ENCODE data around the gene DDX39A. TPM values are rescaled to one million over a fixed set of nuclear protein-coding genes. Genes with fewer than 3 reads are reported as not detected.

The DDX39A gene
- polyA plus RNA-seq, 1 of the 3 experiments (the other 2 are of a cell fraction) = 88.8 TPM

DNA sequence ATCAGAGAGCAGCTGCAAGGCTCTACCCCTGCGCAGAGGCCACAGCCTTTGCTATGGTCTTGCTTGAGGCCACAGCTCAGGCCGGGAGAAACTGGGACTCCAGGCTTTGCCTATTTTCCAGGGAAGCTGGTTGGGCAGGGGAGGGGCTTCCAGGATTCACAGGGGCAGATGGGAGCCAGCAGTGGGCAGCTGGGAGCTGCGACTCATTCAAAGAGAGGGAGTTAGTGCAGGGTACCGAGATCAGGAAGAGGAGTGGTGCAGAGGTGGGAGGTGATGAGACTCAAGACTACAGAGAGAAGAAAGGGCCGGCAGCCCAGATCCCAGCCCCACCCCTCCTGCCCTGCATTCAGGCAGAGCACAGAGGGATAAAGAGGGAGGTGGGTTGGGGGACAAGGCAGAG lies 25.8 kb downstream of the DDX39A start:
- 66% methylated on average over 4 of the region's 5 CpGs for WGBS (ENCODE audit: low lambda C conversion rate)
- Histone ChIP-seq H3K4me1 (ENCODE audit: control insufficient read depth in 1 of 2, insufficient read depth in 2 of 2, low read depth in 1 of 2, low read length in 1 of 2) (no peaks in the 10 kb centered on the region; a peak in 1 of 4 replicates), H3K36me3 (replicated peaks in 1 of 2; ENCODE audit: control insufficient read depth in 1 of 2, insufficient read depth in 2 of 2, low read length in 1 of 2) (no peaks in the 10 kb centered on the region), H3F3A (replicated peaks; ENCODE audit: insufficient read depth) (no peaks in the 10 kb centered on the region), H3K9me3 (no peaks in the 10 kb centered on the region), H3K9ac (no peak overlapping the region), H3K9me2 (no peaks in the 10 kb centered on the region), H3K4me3 (ENCODE audit: low read depth in 2 of 2, low read length in 1 of 2) (no peak overlapping the region), H3K4me2 (no peak overlapping the region), H3K27me3 (ENCODE audit: insufficient read depth) (no peaks in the 10 kb centered on the region), H3K79me2 (ENCODE audit: insufficient read depth) (no peaks in the 10 kb centered on the region), H2AFZ (ENCODE audit: low read depth) (no peak overlapping the region), H3K27ac (ENCODE audit: low read depth in 2 of 2, low read length in 1 of 2) (no peak overlapping the region), H4K20me1 (ENCODE audit: insufficient read depth) (no peaks in the 10 kb centered on the region)
- ChIA-PET POLR2A (no interaction called here), CTCF (interaction anchor here (0.9 to 2.0 kb wide), 2 partner anchors 45 to 87 kb away, joined by 3 to 6 read pairs; no protein-coding TSS in a partner anchor)
- TF ChIP-seq ELF1 (IDR thresholded peaks at IDR 0.05) (no peak), TAF1 (IDR thresholded peaks at IDR 0.05; ENCODE audit: borderline replicate concordance, low read depth, low read length) (no peak), FOXJ3 (CRISPR knock-in tag; IDR thresholded peaks at IDR 0.05) (no peak), RCOR1 (IDR thresholded peaks at IDR 0.05; ENCODE audit: low read length) (no peak), TEAD4 (IDR thresholded peaks at IDR 0.05; ENCODE audit: borderline replicate concordance, insufficient read depth) (no peak), RXRA (IDR thresholded peaks at IDR 0.05; ENCODE audit: borderline replicate concordance, low read depth) (no peak), NFIC (IDR thresholded peaks at IDR 0.05; ENCODE audit: borderline replicate concordance) (no peak), RFX5 (IDR thresholded peaks at IDR 0.05; ENCODE audit: low read length) (no peak), MEF2A (IDR thresholded peaks at IDR 0.05; ENCODE audit: borderline replicate concordance, low read depth) (no peak), SIN3A (IDR thresholded peaks at IDR 0.05; ENCODE audit: borderline replicate concordance, low read depth, low read length) (no peak), GATA2 (CRISPR knock-in tag; IDR thresholded peaks at IDR 0.05) (no peak), FOSL2 (IDR thresholded peaks at IDR 0.05; ENCODE audit: borderline replicate concordance, low read depth) (no peak), POLR2AphosphoS5 (IDR thresholded peaks at IDR 0.05; ENCODE audit: low read depth, low read length) (no peak), TCF12 (IDR thresholded peaks at IDR 0.05) (no peak), GABPA (IDR thresholded peaks at IDR 0.05; ENCODE audit: low read depth) (no peak), EZH2phosphoT487 (IDR thresholded peaks at IDR 0.05; ENCODE audit: borderline replicate concordance, low read depth) (no peak), MXI1 (IDR thresholded peaks at IDR 0.05; ENCODE audit: low read depth, low read length) (no peak)
- TF ChIP-seq, protein P1, sequence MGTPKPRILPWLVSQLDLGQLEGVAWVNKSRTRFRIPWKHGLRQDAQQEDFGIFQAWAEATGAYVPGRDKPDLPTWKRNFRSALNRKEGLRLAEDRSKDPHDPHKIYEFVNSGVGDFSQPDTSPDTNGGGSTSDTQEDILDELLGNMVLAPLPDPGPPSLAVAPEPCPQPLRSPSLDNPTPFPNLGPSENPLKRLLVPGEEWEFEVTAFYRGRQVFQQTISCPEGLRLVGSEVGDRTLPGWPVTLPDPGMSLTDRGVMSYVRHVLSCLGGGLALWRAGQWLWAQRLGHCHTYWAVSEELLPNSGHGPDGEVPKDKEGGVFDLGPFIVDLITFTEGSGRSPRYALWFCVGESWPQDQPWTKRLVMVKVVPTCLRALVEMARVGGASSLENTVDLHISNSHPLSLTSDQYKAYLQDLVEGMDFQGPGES (IDR thresholded peaks at IDR 0.05; ENCODE audit: low read depth, low read length) = no peak
- TF ChIP-seq, protein P2, sequence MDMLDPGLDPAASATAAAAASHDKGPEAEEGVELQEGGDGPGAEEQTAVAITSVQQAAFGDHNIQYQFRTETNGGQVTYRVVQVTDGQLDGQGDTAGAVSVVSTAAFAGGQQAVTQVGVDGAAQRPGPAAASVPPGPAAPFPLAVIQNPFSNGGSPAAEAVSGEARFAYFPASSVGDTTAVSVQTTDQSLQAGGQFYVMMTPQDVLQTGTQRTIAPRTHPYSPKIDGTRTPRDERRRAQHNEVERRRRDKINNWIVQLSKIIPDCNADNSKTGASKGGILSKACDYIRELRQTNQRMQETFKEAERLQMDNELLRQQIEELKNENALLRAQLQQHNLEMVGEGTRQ (IDR thresholded peaks at IDR 0.05; ENCODE audit: borderline replicate concordance, low read depth, low read length) = no peak
- TF ChIP-seq, protein P3, sequence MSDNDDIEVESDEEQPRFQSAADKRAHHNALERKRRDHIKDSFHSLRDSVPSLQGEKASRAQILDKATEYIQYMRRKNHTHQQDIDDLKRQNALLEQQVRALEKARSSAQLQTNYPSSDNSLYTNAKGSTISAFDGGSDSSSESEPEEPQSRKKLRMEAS (IDR thresholded peaks at IDR 0.05; ENCODE audit: low read depth) = no peak
- no peak for DNase-seq
